ENCODE measurements around the gene MED13L.

DNA sequence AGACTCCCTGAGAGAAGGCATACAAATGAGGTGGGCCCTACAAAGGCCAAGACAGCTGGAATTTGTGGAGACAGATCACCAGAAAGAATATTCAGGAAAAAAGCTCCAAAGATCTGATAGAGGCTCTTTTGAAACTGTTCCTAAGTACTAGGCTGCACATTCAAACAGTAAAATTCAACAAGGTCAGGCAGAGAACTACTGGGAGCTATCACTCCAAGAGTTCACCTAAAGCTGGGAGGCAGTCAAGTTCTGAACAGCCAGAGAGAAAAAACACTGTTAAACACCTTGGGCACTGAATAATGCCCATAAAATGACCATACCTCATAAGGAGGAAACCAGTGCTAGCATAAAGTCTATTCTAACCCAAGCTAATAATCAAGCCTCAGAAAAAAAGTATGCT is 28.6 kb downstream of the MED13L start:
- TF ChIP-seq, protein P1, sequence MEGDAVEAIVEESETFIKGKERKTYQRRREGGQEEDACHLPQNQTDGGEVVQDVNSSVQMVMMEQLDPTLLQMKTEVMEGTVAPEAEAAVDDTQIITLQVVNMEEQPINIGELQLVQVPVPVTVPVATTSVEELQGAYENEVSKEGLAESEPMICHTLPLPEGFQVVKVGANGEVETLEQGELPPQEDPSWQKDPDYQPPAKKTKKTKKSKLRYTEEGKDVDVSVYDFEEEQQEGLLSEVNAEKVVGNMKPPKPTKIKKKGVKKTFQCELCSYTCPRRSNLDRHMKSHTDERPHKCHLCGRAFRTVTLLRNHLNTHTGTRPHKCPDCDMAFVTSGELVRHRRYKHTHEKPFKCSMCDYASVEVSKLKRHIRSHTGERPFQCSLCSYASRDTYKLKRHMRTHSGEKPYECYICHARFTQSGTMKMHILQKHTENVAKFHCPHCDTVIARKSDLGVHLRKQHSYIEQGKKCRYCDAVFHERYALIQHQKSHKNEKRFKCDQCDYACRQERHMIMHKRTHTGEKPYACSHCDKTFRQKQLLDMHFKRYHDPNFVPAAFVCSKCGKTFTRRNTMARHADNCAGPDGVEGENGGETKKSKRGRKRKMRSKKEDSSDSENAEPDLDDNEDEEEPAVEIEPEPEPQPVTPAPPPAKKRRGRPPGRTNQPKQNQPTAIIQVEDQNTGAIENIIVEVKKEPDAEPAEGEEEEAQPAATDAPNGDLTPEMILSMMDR (IDR thresholded peaks at IDR 0.05): no peak
- TF ChIP-seq POLR2A (IDR thresholded peaks at IDR 0.05): no peak

Measured in heart left ventricle (tissue), 13 donors.